ENCODE data around the gene CRABP1.

CRABP1 gene

DNA sequence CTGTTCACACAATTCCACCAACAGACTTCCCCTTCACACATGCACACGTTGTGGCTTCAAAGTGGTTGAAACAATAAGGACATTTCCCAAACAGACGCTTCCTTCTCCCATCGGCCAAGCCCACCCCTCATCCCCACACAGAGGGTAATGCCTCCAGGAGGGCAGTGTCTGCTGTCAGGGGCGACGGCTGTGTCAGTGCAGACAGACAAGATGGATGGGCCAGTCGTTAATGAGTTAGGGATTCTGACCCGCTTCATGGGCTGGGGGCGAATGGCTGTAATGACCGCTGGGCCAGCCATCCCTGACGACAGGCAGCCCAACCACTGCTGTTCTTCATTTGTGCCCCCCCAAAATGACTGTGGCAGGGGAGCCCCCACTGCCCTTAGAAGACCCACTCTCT, 20.6 kb upstream of the CRABP1 start:
- no peak for DNase-seq

- no peak for DNase-seq
Measured at GRCh38 chr15:78320183-78320582, 20.0 kb upstream of the CRABP1 start.

DNA sequence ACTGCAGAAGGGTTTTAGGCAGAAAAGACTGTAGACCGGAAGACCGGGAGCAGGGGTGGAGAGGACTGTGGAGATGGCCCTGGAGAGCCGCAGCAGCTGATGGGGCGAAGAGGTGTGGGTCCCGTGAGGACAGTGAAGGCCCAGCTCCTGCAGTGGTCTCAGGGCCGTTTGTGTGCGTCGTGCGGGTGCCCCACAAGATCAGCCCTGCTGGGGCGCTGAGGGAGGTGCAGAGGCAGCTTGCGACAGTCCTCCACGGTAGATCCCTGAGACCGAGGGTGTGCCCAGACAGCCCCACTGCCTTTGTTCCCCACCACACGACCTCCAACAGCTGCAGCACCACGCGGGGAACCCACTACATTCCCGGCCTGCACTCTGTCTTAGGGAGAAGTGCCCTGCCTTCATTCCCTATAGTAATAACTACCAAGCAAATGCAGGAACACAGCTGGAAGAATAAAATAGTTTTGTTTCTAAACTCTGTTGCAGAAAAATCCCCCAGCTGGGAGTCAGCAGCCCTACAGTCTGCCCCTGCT, 19.0 kb upstream of the CRABP1 start:
- DNase-seq = no peak

- DNase-seq = no peak
Measured at GRCh38 chr15:78321786-78322185, 18.4 kb upstream of the CRABP1 start.

- no peak for DNase-seq
Measured at GRCh38 chr15:78322243-78322642, 17.9 kb upstream of the CRABP1 start.

DNA sequence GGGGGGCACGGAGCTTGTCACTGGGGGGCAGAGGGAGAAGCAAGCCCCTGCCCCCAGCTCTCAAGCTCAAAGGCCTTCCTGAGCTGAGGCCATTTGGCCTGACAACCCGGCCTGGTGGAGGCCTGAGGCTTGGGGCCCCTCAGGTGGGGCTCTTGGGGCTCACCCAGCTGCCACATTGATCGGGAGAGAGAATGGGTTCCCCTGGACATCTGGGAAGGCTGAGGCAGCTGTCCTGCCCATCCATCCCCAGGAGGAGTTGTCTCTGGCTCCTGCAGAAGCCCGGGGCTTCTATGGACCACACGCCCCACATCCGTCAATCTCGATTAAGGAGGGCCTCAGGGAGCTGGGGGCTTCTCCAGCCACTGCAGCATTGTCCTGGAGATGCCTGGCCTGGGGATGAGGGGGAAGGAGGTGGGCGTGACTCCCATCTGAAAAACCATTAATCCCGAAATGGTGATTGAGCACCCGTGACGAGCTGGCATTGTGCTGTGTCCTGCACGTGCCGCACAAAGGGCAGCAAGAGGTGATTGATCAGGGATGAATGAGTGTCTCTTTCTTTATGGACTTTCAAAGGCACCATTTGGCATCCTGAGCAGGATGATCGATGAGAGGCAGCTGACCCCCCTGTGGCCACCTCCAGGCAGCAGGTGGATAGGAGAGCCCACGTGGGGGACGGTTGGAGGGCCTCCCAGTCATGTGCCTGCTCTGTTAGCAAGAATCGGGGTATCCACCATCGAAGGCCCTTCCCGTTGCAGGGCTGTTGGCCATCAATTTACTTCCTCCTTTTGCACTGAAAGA, 17.2 kb upstream of the CRABP1 start:
- DNase-seq = no peak

- no peak for DNase-seq
Measured at GRCh38 chr15:78323693-78324092, 16.5 kb upstream of the CRABP1 start.

GRCh38 chr15:78324144-78324543, 16.0 kb upstream of the CRABP1 start:
- no peak for DNase-seq

GRCh38 chr15:78325092-78325843, 14.9 kb upstream of the CRABP1 start:
- DNase-seq = no peak

- no peak for DNase-seq
Measured at GRCh38 chr15:78327466-78327865, 12.7 kb upstream of the CRABP1 start.

DNA sequence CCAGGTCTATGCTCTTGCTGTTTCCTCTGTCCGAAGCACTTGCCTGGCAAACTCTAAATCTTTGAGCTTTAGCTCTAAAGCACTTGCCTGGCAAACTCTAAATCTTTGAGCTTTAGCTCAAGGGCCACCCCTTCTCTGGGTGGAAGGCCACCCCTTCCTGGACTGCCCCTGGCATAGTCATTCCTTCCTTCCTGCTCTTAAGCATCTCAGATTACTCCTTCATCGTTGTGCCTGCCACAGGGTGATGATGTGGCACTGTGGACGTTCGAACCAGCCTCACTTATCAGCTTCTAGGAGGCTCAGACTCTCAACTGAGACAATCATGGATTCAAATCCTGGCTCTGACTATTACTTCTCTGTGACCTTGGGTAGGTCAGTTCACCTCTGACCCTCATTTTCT, 10.5 kb upstream of the CRABP1 start:
- no peak for DNase-seq

DNA sequence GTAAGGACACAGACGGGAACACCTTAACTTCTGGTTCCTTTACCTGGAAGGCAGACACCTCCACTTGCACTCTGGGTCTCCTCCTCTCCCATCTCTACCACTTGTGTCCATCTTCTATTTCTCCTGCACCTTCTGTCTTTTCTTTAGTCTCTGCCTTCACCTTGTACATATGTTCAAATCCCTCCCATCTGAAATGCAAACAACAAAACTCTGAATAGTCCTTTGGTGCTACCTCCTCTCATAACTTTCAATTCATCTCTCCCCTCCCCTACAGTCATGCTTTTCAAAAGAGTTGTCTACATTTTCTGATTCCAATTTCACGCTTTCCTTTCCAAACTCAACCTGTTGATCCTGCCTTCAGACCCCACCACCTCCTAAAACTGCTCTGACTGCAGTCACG, 5.3 kb upstream of the CRABP1 start:
- DNase-seq = no peak

DNA sequence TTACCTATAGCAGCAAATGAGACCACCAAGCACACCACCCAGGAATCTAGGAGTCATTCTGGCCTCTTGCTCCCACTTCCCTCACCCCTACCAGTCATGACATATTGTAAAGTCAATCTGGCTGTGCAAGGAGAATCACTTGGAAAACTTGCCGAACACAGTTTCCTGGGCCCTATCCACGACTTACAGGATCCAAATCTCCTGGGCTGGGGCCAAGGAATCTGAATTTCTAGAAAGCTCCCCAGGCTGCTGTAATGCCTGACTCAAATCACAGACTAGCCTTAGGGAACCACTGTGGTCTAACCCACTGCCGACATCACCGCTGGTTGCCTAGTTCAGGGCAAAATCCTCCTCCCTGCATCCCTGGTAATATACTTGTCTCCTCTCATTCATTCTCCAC, 4.2 kb upstream of the CRABP1 start:
- no peak for DNase-seq

DNA sequence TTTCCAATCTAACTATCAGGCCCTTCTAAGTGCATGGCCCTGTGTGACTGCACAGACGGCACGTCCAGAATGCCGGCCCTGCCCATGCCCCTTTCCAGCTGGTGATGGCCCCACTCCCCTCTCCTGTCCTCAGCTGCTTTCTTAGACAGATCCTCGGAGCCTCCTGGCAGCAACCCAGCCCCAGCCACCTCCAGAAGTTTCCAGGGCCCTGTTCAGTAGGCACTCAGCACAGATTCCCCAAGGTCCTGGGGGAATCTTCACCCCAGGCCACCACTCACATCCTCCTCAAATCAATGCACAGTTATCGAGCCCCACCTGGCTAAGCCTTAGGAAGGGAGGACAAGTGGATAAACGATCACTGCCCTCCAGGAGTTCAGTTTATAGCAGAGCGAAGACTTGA, 1.4 kb upstream of the CRABP1 start:
- DNase-seq = no peak

DNA sequence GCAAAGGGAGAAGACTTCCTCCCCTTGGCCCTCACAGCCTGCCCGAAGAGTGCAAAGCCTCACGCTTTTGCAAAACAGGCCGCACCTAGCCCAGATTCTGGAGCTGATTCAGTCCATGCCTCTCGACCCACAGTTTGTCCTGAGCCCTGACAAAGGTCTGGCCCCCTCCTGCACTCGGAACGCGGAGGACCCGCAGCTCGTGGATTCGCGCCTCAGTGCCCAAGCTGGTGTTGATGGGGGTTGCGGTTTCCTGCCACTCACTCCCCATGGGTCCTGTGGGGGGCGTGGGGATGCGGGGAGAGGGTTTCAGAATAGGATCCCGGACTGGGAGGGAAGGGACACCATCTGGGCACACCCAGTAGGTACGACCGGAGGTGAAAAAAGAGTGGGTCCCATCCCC, 594 bp upstream of the CRABP1 start:
- no peak for DNase-seq

GRCh38 chr15:78341057-78341987, 1.2 kb downstream of the CRABP1 start:
- DNase-seq = no peak

DNA sequence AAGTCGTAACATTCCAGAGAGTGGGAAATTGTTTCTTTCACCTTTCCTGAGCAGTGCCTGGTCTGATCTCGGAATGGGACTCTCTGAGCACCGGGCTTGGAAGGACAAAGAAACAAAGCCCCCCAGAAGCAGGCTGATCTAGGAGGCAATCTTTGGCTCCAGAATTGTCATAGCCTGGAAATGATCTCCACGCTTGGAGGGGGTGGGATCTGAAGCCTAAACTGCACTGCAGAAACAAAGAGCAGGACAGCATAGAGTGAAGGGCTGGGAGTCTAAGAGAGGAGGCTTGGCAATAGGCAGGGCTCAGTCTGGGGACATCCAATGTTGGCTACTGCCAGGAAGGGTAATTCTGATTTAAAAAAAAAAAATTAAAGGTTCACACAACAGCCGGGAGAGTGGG, 1.9 kb downstream of the CRABP1 start:
- no peak for DNase-seq

GRCh38 chr15:78343276-78344060, 3.3 kb downstream of the CRABP1 start:
- no peak for DNase-seq

DNA sequence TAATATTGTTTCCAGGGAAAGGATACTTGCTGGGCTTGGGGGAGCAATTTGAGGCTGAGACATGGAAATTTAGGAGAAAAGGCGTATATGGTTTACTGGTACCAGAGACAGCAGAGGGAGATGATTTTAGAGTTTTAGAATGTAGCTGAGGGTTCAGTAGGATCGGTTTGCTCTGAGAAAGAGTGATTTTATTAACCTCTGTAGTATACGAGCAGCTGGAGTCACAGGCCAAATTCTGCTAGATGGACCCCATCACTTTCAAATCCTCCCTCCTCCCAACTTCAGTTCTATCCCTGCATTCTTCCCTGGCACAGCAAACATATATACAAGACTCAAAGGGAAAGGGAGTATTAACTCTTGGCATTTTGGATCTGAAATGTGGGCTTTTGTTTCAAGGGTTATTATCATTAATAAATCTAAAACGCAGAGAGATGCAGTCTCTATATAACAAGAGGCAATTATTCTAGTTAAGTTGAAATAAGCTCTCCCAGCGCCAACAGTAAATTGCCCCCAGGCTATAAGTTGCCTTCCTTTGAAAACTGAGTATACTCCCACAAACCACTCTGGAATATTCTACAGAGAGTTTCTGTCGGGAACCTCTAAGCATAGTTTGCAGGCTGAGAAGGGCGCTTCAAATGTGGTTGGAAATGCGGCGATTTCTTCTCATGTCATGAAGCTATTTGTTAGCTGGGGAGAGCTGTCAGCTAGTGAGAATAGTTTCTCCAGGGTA, 5.4 kb downstream of the CRABP1 start:
- no peak for DNase-seq

GRCh38 chr15:78347586-78348543, 7.7 kb downstream of the CRABP1 start:
- DNase-seq = no peak

All from CD4-positive, alpha-beta T cell treated with Interleukin-21 for 1 hour (primary cell).